SHP77 (cell line): ENCODE measurements around the gene PDIA5.

Experiments
- DNase-seq, 2 experiments: peaks; one replicate each; lab custom pipeline; 2025; lab: John Stamatoyannopoulos, UW

PDIA5 gene

DNA sequence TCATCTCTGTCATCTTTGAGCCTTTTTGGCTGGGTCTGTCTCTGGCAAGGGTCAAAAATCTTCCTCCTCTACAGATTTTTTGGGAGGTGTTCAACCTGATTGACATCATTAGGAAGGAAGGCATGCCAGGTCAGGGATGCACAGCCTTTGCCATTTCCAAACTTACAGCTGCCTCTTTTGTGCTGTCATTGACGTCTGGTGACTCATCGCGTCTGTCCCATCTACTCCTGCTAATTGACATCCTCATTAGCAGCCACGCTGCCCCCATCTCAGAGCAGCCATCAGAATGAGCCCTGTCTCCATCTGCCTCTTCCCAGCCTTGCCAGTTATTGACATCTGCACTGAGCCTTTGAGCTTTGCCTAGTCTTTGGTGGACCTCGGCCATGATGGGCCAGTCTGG is 53.0 kb downstream of the PDIA5 start:
- peak in 1 of 2 experiments; percentile 13 for DNase-seq

DNA sequence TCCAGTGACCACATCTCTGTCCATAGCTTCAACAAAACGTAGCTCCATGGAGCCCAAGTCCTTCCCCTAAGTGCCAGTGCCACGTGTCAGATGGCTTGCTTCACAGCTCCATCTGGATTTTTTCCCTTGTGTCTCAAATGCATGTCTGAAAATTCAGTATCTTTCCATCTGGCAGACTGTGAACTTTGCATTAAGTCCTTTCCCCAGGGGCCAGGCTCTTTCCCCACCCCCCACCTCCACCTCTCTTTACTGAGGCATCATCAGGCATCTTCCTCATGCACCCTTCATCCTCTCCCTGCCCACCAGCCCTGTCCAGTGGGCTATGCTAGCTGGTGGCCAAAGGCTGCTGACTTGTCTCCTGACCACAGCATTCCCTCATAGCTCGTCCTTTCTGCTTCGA is 53.7 kb downstream of the PDIA5 start:
- DNase-seq: no peak

GRCh38 chr3:123122057-123122456 is 55.2 kb downstream of the PDIA5 start:
- no peak for DNase-seq

DNA sequence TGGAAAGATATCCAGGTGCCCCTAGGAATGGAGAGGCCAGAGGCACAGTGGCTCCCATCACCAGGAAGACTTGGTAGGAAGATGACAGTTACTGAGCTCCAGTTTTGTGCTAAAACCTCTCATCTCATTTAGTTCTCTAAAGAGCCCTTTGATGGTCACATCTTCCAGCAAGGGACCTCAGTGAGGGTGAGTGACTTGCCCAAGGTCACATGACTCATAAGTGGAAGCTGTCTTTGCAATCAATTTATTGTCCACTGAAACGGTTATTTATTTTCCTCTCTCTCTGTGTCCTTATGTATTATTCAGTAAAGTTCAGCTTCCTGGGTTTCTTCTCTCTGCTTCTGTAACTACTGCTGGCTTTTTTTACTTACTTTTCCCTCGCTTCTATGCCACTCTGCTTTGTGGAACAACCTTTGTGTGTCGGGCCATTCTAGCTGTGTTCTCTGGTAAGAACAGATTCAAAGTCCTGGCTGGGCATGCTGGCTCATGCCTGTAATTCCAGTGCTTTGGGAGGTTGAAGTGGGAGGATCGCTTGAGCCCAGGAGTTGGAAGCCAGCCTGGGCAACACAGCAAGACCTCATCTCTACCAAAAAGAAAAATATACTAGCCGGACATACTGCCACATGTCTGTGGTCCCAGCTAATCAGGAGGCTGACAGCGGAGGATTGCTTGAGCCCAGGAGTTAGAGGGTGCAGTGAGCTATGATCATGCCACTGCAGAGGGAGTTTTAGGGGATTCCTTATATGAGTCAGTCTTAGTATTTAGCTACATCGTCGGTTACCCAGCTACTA is 55.9 kb downstream of the PDIA5 start:
- no peak for DNase-seq

GRCh38 chr3:123123716-123124616 is 57.1 kb downstream of the PDIA5 start:
- no peak for DNase-seq

GRCh38 chr3:123124971-123125370 is 58.1 kb downstream of the PDIA5 start:
- DNase-seq: no peak

DNA sequence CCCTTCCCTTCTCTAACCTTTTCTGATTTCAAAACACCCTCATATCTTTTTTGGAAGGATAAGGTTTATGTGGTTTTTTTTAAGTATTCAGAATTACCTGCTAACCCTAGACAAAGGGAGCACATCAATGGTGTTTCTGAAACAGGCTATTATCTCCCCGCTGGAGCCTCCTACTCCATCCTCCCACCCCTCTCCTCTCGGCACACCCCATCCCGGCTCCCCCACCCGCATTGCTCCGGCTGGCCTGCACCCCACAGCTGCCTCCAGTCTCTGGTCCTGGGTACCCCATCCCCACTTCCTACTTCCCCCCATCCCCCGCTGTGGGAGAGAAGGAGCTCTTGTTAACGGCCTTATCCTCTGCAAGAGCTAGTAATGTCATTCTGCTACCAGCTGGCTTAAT is 59.2 kb downstream of the PDIA5 start:
- DNase-seq: no peak

- DNase-seq: no peak
Measured at GRCh38 chr3:123126653-123127052, 59.8 kb downstream of the PDIA5 start.

- no peak for DNase-seq
Measured at GRCh38 chr3:123129092-123129491, 62.3 kb downstream of the PDIA5 start.

GRCh38 chr3:123129532-123129931 is 62.7 kb downstream of the PDIA5 start:
- no peak for DNase-seq

GRCh38 chr3:123130079-123130750 is 63.4 kb downstream of the PDIA5 start:
- no peak for DNase-seq

- no peak for DNase-seq
Measured at GRCh38 chr3:123134671-123135070, 67.8 kb downstream of the PDIA5 start.

DNA sequence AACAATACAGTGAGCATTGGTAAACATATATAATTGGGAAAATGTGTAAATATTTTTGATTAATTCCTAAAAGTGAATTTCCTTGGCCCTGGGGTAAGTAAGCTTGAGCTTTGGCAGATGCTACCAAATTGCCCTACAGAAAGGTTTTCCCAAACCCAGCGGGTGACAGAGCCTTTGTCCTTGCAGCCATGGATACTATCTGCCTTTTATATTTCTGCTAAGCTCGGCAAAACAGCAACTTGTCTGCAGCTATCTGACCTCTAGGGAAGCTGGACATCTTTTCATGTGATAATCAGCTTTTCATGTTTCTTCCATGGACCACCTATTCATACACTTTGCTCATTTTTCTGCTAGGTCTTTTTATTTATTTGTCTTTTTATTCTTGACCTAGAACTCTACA is 70.2 kb downstream of the PDIA5 start:
- no peak for DNase-seq

GRCh38 chr3:123138839-123139444 is 72.1 kb downstream of the PDIA5 start:
- DNase-seq: no peak

GRCh38 chr3:123139522-123139921 is 72.7 kb downstream of the PDIA5 start:
- no peak for DNase-seq

DNA sequence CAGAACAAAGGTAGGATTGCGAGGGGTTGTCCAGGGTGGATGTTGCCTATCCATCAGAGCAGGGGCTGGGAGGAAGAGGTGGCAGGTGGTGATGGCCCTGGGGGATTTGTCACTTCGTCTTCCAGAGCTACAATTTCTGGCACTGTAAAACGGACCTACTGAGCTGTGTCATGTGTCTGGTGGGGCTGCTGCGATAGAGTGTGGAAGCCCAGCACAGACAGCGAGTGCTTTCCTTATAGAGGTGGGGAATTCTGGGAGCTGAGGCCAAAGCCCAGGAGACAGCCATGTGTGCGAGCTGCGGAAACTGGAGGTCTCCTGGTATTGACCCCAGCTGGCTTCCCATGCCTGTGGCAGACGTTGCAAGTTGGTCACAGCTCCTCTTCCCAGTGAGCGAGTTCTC is 73.7 kb downstream of the PDIA5 start:
- DNase-seq: no peak

- no peak for DNase-seq
Measured at GRCh38 chr3:123141276-123141675, 74.5 kb downstream of the PDIA5 start.

- DNase-seq: no peak
Measured at GRCh38 chr3:123143669-123144411, 77.0 kb downstream of the PDIA5 start.

DNA sequence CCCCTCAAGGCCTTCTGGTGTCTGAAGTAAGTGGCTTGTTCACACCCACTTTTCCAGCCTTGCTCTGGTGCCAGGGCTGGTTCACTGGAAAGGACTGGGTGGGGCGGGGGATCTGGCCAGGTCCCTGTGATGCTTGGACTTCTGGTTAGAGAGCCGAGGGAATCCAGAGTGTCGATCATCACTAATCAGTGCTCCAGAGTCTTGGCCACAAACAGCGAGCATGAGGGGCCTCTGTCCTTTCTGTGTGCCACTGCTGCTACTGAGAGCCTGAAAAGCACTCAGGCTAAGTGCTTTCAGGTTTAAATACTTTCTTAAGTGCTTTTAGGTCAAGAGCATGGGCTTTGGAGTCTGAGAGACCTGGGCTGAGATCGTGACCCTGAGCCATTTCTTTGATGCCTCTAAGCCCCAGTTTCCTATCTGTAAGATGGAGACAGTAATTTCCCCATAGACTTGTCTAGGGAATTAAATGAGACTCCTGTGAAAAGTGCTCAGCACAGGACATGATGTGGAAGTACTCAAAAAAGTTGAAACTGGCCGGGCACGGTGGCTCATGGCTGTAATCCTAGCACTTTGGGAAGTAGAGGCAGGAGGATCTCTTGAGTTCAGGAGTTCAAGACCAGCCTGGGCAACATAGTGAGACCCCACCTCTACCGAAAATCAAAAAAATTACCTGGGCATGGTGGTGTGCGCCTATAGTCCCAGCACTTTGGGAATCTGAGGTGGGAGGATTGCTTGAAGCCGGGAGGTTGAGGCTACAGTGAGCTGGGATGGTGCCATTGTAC is 81.1 kb downstream of the PDIA5 start:
- no peak for DNase-seq

DNA sequence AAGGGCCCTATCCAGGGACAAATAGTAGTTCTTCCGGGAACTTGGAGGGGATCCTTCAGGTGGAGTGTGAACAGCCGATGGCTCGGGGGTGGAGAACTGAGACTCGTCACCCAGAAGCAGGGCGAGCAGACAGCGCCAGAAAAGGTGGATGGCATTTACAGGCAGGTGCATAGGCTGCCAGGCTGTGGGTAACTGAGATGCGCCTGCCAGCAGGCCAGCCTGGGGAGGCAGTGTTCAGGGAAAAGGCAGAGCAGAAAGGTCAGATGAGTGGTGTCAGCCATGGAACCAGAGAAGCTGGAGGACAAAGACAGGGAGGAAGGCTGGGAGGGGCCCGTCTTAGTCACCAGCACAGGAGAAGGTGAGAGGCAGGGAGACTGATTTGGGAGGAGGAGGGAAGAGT is 81.9 kb downstream of the PDIA5 start:
- DNase-seq: no peak

GRCh38 chr3:123149525-123149924 is 82.7 kb downstream of the PDIA5 start:
- DNase-seq: no peak
